Erythroblast (primary cell): ENCODE measurements around the gene LDLR.

Experiments used
- GATA1 ChIP-seq: IDR thresholded peaks from 2 replicates; pipeline ENCODE4 v1.6.1; 2011; ENCODE audit warnings: low read depth, mild to moderate bottlenecking, control low read depth, low read length, moderate library complexity
- POLR2A ChIP-seq: IDR thresholded peaks from 2 replicates; pipeline ENCODE4 v1.6.1; 2011; ENCODE audit warnings: mild to moderate bottlenecking, low read length

DNA sequence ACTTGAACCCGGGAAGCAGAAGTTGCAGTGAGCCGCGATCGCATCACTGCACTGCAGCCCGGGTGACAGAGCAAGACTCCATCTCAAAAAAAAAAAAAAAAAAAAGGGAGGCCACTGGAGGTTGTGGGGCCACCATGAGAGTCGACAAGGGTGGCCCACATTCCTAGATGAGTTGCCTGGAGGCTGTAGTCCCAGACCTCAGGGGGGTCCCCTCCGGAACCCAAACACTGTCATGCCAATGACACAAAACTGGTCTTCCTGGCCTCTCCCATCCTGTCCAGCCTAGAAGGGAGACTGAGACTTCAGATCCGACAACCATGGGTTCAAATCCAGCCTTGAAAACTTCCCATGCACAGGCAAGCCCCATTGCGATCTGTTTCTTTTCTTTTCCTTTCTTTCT, 51.6 kb downstream of the LDLR start:
- TF ChIP-seq POLR2A (no peak), GATA1 (no peak)
